GM12878 (cell line): ENCODE results near the gene SWT1. TPM values are rescaled to one million over a fixed set of nuclear protein-coding genes. Genes with fewer than 3 reads are reported as not detected.

Experiments used
- ATAC-seq: fragments of 200-7000 bp; cut with Tn5 transposase; 3 replicates; pipeline ENCODE4 v1.9.1; 2020; ENCODE audit warnings: mild to moderate bottlenecking, moderate library complexity
- BruUV-seq: library from RNA; stranded (reverse); fragments of 400-500 nt; replicated peaks from 2 replicates; lab custom pipeline; 2021; lab: Mats Ljungman, UMichigan
- CTCF ChIA-PET: fragments of 300-600 bp; sonication (Branson Sonifier 250); formaldehyde crosslinking; extraction: SDS; loops from one replicate; lab custom pipeline; 2021; ENCODE audit warnings: inconsistent platforms; lab: Yijun Ruan, JAX
- POLR2A ChIA-PET: fragments of 350-600 bp; formaldehyde crosslinking; extraction: SDS; loops from one replicate; lab custom pipeline; 2021; ENCODE audit warnings: inconsistent platforms; lab: Charles Lee
- RAD21 ChIA-PET: fragments of 300-600 bp; sonication (Branson Sonifier 250); formaldehyde crosslinking; loops from one replicate; lab custom pipeline; 2023; ENCODE audit warnings: antibody characterized with exemption; ENCODE audit not compliant: unreplicated experiment; lab: Charles Lee
- SMC1A ChIA-PET: fragments of 300-600 bp; sonication (Branson Sonifier 250); formaldehyde crosslinking; loops from one replicate; lab custom pipeline; 2023; ENCODE audit not compliant: unreplicated experiment, uncharacterized antibody; lab: Charles Lee
- DNase-seq: peaks from one replicate; pipeline ENCODE4 v3.0.0-alpha.2; 2011; ENCODE audit warnings: low read depth, low spot score
- FAIRE-seq: peaks from 3 replicates; lab custom pipeline; 2011; peaks lifted over from hg19 to GRCh38; lab: Jason Lieb, UNC
- H2AFZ ChIP-seq: 2 replicates; pipeline ENCODE4 v1.6.0; 2011; ENCODE audit warnings: low read depth, low read length, control low read depth; ENCODE audit not compliant: control insufficient read depth
- H3K27ac ChIP-seq: 2 replicates; pipeline ENCODE4 v1.5.1; 2011; ENCODE audit warnings: control low read depth; ENCODE audit not compliant: control insufficient read depth, insufficient read depth
- H3K27me3 ChIP-seq, 2 experiments: replicated peaks in 1 of 2; 2 replicates each; pipeline versions ENCODE4 v1.6.0 to v1.6.1; 2011; ENCODE audit warnings: low read length in 1 of 2; ENCODE audit not compliant: control insufficient read depth in 2 of 2, insufficient read depth in 2 of 2
- H3K36me3 ChIP-seq, 2 experiments: 2 replicates each; pipeline ENCODE4 v1.5.1; 2011; ENCODE audit warnings: low read length in 1 of 2; ENCODE audit not compliant: control insufficient read depth in 2 of 2, insufficient read depth in 2 of 2
- H3K4me1 ChIP-seq: 2 replicates; pipeline ENCODE4 v1.6.1; 2011; ENCODE audit warnings: mild to moderate bottlenecking, low read length, moderate library complexity, mixed read lengths; ENCODE audit not compliant: control insufficient read depth, insufficient read depth
- H3K4me2 ChIP-seq: 2 replicates; pipeline ENCODE4 v1.6.0; 2011; ENCODE audit warnings: control low read depth; ENCODE audit not compliant: control insufficient read depth, insufficient read depth
- H3K4me3 ChIP-seq: fragments of 200-600 bp; sonication (generic); 2 replicates; pipeline ENCODE4 v1.5.1; 2016
- H3K79me2 ChIP-seq: 2 replicates; pipeline ENCODE4 v1.6.0; 2011; ENCODE audit warnings: low read length; ENCODE audit not compliant: control insufficient read depth, insufficient read depth
- H3K9ac ChIP-seq: 2 replicates; pipeline ENCODE4 v1.8.0; 2011; ENCODE audit warnings: low read length, control low read depth, mixed read lengths; ENCODE audit not compliant: control insufficient read depth, insufficient read depth
- H3K9me3 ChIP-seq: replicated peaks from 3 replicates; pipeline ENCODE4 v1.5.1; 2011; ENCODE audit warnings: mild to moderate bottlenecking, low read length; ENCODE audit not compliant: control insufficient read depth, insufficient read depth
- H4K20me1 ChIP-seq: 2 replicates; pipeline ENCODE4 v1.6.0; 2011; ENCODE audit not compliant: control insufficient read depth, insufficient read depth
- BMI1 ChIP-seq: fragments of 450-650 bp; IDR thresholded peaks from 2 replicates; pipeline ENCODE4 v1.6.1; 2016; ENCODE audit warnings: mild to moderate bottlenecking, moderate library complexity, borderline replicate concordance
- CHD1 ChIP-seq: IDR thresholded peaks from 2 replicates; pipeline ENCODE4 v1.6.1; 2012; ENCODE audit warnings: low read depth, low read length, improper control_type of control experiment
- NR2C1 ChIP-seq: fragments of 450-650 bp; IDR thresholded peaks from 2 replicates; pipeline ENCODE4 v1.6.1; 2017; ENCODE audit warnings: antibody characterized with exemption, mild to moderate bottlenecking, moderate library complexity
- WGBS: methylation state at CpG from one replicate; pipeline ENCODE4 v1.1.6; 2016; ENCODE audit warnings: low lambda C conversion rate; ENCODE audit not compliant: insufficient replicate concordance, insufficient coverage; ENCODE audit errors: missing lambda C conversion rate; 5-methylcytosine and 5-hydroxymethylcytosine counted together
- in situ Hi-C: fragments of 300-500 bp; cut with MboI; formaldehyde crosslinking; loops from 9 replicates; pipeline ENCODE4 v1.14.3; 2018; ENCODE audit warnings: mixed read lengths
- intact Hi-C: fragments of 100-400 bp; cut with micrococcal nuclease; formaldehyde crosslinking; loops from one replicate; pipeline ENCODE4 v1.14.2; 2022; ENCODE audit not compliant: unreplicated experiment
- polyA plus RNA-seq, 11 experiments: library from polyadenylated mRNA; depleted of rRNA in 4 of 11; unstranded in 6 of 11; stranded (reverse) in 5 of 11; fragments of >200 nt; fragmentation: Nextera tagmentation in 4 of 11; fragmentation: Illumina TruSeq in 1 of 11; extraction: Ambion mirVana in 4 of 11; extraction: Trizol in 1 of 11; gene quantifications; 1 replicate in 1 of 11; 2 replicates in 10 of 11; pipeline versions ENCODE4 v1.2.1 to v1.2.3, GENCODE V29; 2011 to 2016; ENCODE audit warnings: inconsistent platforms in 2 of 11, missing spikeins in 2 of 11, low read depth in 1 of 11
- total RNA-seq, 4 experiments: library from RNA; depleted of rRNA in 3 of 4; stranded (reverse); fragments of >200 nt in 3 of 4; fragmentation: Illumina TruSeq in 1 of 4; extraction: Trizol in 1 of 4; gene quantifications; 2 replicates each; pipeline versions ENCODE4 v1.2.1 to v1.2.3, GENCODE V29; 2013 to 2021
- TF ChIP-seq, protein P1 (sequence below): fragments of 450-650 bp; formaldehyde crosslinking; IDR thresholded peaks from 2 replicates; pipeline ENCODE4 v1.4.0; 2020; ENCODE audit warnings: mild to moderate bottlenecking, moderate library complexity

SWT1 gene
- total and polyA plus RNA-seq, 10 of the 15 experiments (the other 5 are each of a cell fraction or from before 2014, with no cell fraction given): 1.0 to 4.2 (median 2.6) TPM

DNA sequence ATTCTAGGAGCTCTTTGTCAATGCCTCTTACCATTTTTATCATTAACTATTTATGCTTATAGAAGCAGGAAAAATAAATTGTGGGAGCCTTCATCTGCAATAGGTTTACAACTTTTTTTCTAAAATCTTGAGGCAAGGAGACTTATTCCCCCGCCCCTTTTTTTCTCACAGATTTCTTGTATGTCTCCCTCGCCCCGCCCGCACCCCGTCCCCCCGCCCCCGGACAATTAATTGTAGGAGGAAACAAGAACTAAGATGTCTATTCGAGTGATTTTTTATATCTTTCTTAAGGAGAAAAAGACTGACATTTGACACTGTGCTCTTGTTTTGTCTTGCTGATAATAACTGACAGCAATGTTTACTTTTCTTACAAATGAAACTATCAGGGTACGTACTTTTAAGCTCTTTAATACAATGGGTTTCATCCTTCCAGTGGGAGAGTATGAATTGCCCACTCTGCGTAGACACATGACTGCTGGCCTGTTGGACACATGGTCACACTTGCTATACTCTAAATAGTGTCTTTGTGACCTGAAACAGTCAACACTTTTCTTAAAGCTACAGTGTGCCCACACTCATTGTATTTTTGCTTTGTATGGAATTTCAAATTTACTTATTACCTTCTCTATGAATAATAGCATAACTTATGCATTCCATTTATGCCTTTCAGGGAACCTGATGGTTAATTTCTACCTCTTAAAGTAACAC is 161.6 kb downstream of the SWT1 start:
- H3K36me3 ChIP-seq: no peaks in the 10 kb centered on the region
- ChIA-PET SMC1A (interaction anchor here (0.8 to 6.2 kb wide), 14 partner anchors 14 to 351 kb away, joined by 3 to 54 read pairs (median 4); no protein-coding TSS in a partner anchor), CTCF (interaction anchor here (0.7 to 4.5 kb wide), 8 partner anchors 19 to 352 kb away, joined by 3 to 29 read pairs (median 3); no protein-coding TSS in a partner anchor), RAD21 (interaction anchor here (0.5 to 4.7 kb wide), 11 partner anchors 14 to 568 kb away, joined by 3 to 52 read pairs (median 10); no protein-coding TSS in a partner anchor), POLR2A (interaction anchor here (1.3 to 3.1 kb wide), 5 partner anchors 18 to 91 kb away, joined by 3 to 14 read pairs (median 8); no protein-coding TSS in a partner anchor)
- 93% methylated on average over 9 of the region's 10 CpGs for WGBS
- no peaks in the 10 kb centered on the region; the same call in 2 of the 3 replicates for H3K9me3 ChIP-seq
- peak overlapping the region; percentile 98 for H3K27ac ChIP-seq
- peak overlapping the region; percentile 98 for H3K4me2 ChIP-seq
- in situ Hi-C loops (loop anchor here (25.0 kb wide), 1 partner anchor 1044 kb away; no protein-coding TSS in a partner anchor), intact Hi-C loops (loop anchor here (5.0 kb wide), 4 partner anchors 49 to 161 kb away; partner anchors contain the start of genes SWT1 and TRMT1L)
- no peaks in the 10 kb centered on the region for H3K27me3 ChIP-seq
- H4K20me1 ChIP-seq: no peaks in the 10 kb centered on the region; the same call in 1 of the 2 replicates
- H3K79me2 ChIP-seq: peaks cover 36% of the 10 kb centered on the region
- no peaks in the 10 kb centered on the region; the same call in 1 of the 2 replicates for H3K4me1 ChIP-seq
- peak overlapping the region; percentile 76; the same call in 1 of the 2 replicates for H3K4me3 ChIP-seq
- no peak for DNase-seq
- no peak for TF ChIP-seq NR2C1
- TF ChIP-seq CHD1: no peak
- no peak for TF ChIP-seq BMI1
- TF ChIP-seq, protein P1, sequence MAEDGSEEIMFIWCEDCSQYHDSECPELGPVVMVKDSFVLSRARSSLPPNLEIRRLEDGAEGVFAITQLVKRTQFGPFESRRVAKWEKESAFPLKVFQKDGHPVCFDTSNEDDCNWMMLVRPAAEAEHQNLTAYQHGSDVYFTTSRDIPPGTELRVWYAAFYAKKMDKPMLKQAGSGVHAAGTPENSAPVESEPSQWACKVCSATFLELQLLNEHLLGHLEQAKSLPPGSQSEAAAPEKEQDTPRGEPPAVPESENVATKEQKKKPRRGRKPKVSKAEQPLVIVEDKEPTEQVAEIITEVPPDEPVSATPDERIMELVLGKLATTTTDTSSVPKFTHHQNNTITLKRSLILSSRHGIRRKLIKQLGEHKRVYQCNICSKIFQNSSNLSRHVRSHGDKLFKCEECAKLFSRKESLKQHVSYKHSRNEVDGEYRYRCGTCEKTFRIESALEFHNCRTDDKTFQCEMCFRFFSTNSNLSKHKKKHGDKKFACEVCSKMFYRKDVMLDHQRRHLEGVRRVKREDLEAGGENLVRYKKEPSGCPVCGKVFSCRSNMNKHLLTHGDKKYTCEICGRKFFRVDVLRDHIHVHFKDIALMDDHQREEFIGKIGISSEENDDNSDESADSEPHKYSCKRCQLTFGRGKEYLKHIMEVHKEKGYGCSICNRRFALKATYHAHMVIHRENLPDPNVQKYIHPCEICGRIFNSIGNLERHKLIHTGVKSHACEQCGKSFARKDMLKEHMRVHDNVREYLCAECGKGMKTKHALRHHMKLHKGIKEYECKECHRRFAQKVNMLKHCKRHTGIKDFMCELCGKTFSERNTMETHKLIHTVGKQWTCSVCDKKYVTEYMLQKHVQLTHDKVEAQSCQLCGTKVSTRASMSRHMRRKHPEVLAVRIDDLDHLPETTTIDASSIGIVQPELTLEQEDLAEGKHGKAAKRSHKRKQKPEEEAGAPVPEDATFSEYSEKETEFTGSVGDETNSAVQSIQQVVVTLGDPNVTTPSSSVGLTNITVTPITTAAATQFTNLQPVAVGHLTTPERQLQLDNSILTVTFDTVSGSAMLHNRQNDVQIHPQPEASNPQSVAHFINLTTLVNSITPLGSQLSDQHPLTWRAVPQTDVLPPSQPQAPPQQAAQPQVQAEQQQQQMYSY (CRISPR knock-in tag): no peak
- BruUV-seq: no TSS peak
- FAIRE-seq: no peak
- H2AFZ ChIP-seq: peak overlapping the region; percentile 66
- no peak for ATAC-seq
- H3K9ac ChIP-seq: no peak overlapping the region
